OCI-LY3 (cell line): ENCODE data around the gene ACTR5.

ENCODE experiments used
- EZH2phosphoT487 ChIP-seq: fragments of 200-600 bp; shearing (Covaris generic); IDR thresholded peaks from 2 replicates; pipeline ENCODE4 v1.6.1; 2018; ENCODE audit warnings: antibody characterized with exemption, mixed run types, low read depth
- TF ChIP-seq, protein P1 (sequence below): fragments of 200-600, 300-600 bp; sonication (generic); IDR thresholded peaks from 2 replicates; pipeline ENCODE4 v1.5.1; 2014; ENCODE audit warnings: antibody characterized with exemption, low read length, low read depth

DNA sequence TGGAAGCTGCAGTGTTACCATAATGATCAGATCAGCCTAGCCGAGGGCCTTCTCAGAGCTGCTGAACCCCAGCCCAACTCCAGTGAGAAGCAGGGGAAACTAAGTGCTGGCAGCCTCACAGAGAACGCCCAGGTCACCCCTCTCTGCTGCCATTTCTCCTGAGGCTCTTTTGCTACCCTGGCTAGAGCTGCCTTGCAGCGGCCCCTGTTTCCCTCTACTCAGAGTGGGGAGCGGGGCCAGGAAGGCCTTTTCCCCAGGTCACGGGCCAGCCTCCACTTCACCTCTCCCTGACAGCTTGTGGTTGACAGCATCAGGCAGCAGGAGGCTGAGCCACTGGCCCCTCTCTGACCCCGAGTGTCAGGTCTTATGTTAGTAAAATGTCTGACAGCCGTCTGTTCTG lies 22.7 kb downstream of the ACTR5 start:
- TF ChIP-seq, protein P1, sequence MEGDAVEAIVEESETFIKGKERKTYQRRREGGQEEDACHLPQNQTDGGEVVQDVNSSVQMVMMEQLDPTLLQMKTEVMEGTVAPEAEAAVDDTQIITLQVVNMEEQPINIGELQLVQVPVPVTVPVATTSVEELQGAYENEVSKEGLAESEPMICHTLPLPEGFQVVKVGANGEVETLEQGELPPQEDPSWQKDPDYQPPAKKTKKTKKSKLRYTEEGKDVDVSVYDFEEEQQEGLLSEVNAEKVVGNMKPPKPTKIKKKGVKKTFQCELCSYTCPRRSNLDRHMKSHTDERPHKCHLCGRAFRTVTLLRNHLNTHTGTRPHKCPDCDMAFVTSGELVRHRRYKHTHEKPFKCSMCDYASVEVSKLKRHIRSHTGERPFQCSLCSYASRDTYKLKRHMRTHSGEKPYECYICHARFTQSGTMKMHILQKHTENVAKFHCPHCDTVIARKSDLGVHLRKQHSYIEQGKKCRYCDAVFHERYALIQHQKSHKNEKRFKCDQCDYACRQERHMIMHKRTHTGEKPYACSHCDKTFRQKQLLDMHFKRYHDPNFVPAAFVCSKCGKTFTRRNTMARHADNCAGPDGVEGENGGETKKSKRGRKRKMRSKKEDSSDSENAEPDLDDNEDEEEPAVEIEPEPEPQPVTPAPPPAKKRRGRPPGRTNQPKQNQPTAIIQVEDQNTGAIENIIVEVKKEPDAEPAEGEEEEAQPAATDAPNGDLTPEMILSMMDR: no peak
- no peak for TF ChIP-seq EZH2phosphoT487
